ENCODE data around the gene PDIA5. TPM values are rescaled to one million over a fixed set of nuclear protein-coding genes. Genes with fewer than 3 reads are reported as not detected.

The PDIA5 gene
- total RNA-seq, 3 donors from 2014 or later, result 21.5 to 49.1 (median 22.0) TPM

DNA sequence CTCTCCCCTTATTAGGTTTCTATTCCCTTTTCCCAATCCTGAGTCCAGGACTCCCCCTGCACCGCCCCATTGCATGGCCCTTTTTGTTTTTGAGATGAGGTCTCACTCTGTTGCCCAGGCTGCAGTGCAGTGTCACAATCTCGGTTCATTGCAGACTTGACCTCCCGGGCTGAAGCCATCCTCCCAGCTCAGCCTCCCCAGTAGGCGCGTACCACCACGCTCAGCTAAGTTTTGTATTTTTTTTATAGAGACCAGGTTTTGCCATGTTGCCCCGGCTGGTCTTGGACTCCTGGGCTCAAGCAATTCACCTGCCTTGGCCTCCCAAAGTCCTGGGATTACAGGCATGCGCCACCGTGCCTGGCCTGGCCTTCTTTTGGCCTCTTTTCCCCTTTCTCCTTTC is 29.3 kb downstream of the PDIA5 start:
- ATAC-seq (no peak), DNase-seq (no peak)
- intact Hi-C loops (cut with DNase I, micrococcal nuclease), result no loop called here
- TF ChIP-seq, protein P1, sequence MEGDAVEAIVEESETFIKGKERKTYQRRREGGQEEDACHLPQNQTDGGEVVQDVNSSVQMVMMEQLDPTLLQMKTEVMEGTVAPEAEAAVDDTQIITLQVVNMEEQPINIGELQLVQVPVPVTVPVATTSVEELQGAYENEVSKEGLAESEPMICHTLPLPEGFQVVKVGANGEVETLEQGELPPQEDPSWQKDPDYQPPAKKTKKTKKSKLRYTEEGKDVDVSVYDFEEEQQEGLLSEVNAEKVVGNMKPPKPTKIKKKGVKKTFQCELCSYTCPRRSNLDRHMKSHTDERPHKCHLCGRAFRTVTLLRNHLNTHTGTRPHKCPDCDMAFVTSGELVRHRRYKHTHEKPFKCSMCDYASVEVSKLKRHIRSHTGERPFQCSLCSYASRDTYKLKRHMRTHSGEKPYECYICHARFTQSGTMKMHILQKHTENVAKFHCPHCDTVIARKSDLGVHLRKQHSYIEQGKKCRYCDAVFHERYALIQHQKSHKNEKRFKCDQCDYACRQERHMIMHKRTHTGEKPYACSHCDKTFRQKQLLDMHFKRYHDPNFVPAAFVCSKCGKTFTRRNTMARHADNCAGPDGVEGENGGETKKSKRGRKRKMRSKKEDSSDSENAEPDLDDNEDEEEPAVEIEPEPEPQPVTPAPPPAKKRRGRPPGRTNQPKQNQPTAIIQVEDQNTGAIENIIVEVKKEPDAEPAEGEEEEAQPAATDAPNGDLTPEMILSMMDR (IDR thresholded peaks at IDR 0.05), result no peak
- no peaks in the 10 kb centered on the region for H3K36me3 ChIP-seq (ENCODE audit: low read depth)
- H3K4me3 ChIP-seq, result no peak overlapping the region
- H3K4me1 ChIP-seq (ENCODE audit: low read depth), result no peaks in the 10 kb centered on the region
- no peaks in the 10 kb centered on the region for H3K9me3 ChIP-seq

DNA sequence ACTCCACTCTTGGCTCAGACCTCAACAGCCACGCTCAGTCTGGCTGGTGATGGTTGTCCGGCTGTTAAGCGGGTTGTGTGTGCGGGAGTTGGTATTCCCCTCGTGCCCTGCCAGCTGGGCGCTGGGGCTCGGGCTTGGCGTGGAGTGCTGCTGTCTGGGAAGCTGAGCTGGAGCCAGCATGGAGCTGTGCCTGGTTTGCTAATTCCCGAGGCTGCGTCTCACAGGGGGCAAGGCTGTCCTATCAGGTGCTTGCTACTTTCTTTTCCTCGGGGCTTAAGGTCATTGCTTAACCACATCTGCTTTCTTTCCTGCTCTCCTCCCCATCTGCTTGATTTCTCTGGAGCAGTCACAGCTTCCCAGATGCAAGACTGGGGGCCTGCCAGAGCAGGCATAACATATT is 29.9 kb downstream of the PDIA5 start:
- intact Hi-C loops (cut with DNase I, micrococcal nuclease), result no loop called here
- H3K4me3 ChIP-seq, result no peak overlapping the region
- no peak for DNase-seq
- no peaks in the 10 kb centered on the region for H3K36me3 ChIP-seq (ENCODE audit: low read depth)
- ATAC-seq, result no peak
- TF ChIP-seq, protein P1 (IDR thresholded peaks at IDR 0.05), result no peak
- H3K9me3 ChIP-seq, result no peaks in the 10 kb centered on the region
- no peaks in the 10 kb centered on the region for H3K4me1 ChIP-seq (ENCODE audit: low read depth)

DNA sequence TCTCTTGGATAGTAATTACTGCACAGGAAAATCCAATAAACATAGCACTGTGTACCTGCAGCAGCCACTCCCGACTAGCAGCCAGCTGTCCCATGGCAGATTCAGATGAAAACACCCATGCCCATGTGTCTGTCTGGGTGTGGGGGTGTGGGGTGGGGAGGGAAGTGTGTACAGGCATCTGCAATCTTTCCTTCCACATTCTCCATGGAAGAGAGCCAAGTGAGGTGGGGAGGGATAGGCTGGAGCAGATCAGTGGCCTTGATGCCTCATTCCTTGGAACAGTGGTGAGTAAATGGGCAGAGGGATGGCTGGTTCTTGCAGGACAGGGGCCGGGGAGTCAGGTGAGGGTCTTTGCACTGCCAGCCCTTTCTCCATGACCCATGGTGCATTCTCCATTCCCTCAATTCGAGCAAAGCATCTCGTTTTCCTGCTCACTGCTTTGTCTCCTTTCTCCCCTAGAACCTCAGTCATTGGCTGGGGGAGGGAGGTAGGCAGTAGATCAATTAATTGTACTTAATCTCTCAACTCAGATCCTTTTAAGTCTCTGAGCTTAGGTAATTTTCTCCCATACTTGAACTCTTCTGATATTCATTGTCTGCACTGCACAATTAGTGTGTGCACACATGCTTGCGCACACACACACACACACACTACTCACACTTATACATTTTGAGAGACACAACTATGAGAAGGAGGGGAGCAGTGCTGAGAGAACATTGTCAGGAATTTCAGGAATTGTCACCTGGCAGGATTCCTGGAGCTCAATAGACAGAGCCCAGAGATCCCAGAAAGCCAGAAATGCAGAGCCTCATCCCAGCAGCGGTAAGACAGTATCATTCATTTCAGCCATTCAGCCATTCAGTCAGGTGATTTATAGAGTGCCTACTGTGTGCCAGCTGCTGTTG is 31.9 kb downstream of the PDIA5 start:
- Histone ChIP-seq H3K36me3 (ENCODE audit: low read depth) (peaks cover 5% of the 10 kb centered on the region), H3K9me3 (no peaks in the 10 kb centered on the region), H3K4me1 (ENCODE audit: low read depth) (no peaks in the 10 kb centered on the region), H3K4me3 (no peak overlapping the region)
- ATAC-seq, result peak; percentile 79
- peak in 2 of 3 donors; percentile 53 to 70 for DNase-seq
- intact Hi-C loops (cut with DNase I, micrococcal nuclease), result no loop called here
- TF ChIP-seq, protein P1 (IDR thresholded peaks at IDR 0.05), result no peak

DNA sequence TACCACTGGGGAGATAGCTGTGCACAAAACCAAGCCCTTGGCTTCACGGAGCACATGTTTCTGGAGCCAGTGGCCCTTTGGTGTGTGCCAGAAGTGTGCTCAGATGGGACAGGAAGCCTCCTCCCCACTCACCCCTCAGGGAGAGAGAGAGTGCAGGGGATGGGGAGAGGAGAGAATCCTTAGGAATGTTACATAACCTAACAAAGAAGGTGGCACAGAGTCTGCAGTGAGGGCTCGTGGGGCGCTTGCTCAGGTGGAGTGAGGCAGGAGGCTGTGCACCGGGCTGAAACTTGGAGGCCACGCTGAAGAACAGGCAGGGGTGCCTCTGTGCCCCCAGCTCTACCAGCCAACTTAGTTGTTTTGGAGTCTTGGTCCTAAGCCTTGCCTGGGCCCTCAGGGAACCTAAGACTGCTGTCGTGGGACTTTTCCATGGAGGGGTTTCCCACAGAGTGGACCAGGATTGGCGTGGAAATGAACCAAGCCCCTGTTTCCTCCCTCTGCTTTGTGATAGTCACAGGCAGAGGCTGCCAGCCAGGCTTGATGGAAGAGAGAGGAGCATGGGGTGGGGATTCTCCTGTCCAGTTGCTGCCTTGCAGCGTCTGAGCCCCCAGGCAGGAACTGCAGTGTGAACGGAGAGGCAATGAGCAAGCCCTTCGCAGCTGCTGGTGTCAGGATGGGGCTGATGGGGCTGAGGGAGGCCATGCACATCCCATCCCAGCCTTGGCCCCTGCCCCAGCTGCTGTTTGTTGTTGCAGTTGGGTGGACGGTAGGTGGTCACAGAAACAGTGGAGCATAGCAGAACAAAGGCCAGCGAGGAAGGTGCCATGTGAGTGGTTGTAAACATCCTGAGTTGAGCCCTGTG is 32.7 kb downstream of the PDIA5 start:
- DNase-seq (no peak), ATAC-seq (no peak)
- H3K4me1 ChIP-seq (ENCODE audit: low read depth), result no peaks in the 10 kb centered on the region
- intact Hi-C loops (cut with DNase I, micrococcal nuclease), result no loop called here
- H3K36me3 ChIP-seq (ENCODE audit: low read depth), result peaks cover 5% of the 10 kb centered on the region
- TF ChIP-seq, protein P1 (IDR thresholded peaks at IDR 0.05), result no peak
- H3K9me3 ChIP-seq, result no peaks in the 10 kb centered on the region
- H3K4me3 ChIP-seq, result no peak overlapping the region

DNA sequence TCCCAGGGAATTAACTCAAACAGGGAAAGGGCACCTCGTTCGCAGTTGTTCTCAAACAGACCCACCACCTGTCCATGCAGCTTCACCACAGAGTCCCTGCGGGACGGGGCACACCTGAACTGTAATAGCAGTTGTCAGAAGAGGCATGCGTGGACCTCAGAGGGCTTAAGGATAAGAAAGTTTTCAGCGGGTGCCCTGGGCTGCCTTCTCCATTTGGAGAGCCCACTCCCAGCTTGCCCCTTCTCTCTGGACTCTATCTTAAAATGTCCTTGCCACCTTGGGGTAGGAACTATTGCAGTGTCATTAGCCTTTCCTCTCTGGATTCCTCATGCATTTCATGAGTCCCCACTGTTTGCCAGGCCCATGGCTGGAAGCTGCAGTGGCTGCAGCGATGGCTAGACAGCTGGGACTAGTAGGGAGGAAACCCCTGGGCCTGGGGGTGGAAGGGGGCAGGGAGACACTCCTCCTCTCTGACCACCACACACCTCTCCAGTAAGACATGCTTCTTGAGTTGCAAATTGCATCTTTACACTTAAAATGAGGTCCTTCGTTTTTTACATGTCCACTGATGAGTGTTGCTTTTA is 33.5 kb downstream of the PDIA5 start:
- no peak overlapping the region for H3K4me3 ChIP-seq
- TF ChIP-seq, protein P1 (IDR thresholded peaks at IDR 0.05), result no peak
- intact Hi-C loops (cut with DNase I, micrococcal nuclease), result no loop called here
- ATAC-seq (no peak), DNase-seq (no peak)
- H3K36me3 ChIP-seq (ENCODE audit: low read depth), result peaks cover 5% of the 10 kb centered on the region
- no peaks in the 10 kb centered on the region for H3K4me1 ChIP-seq (ENCODE audit: low read depth)
- no peaks in the 10 kb centered on the region for H3K9me3 ChIP-seq

Data from mucosa of descending colon (tissue), 3 donors.